SK-N-MC (cell line): ENCODE results near the gene DOCK9.

Experiments used
- EZH2 ChIP-seq: fragments of 200-600 bp; sonication (generic); IDR thresholded peaks from one replicate; pipeline ENCODE4 v1.6.1; 2017; ENCODE audit warnings: antibody characterized with exemption
- POLR2AphosphoS5 ChIP-seq: IDR thresholded peaks from 2 replicates; pipeline ENCODE4 v1.6.1; 2012; ENCODE audit warnings: mild to moderate bottlenecking, low read depth, low read length, borderline replicate concordance

GRCh38 chr13:98945863-98946605 lies 31.8 kb downstream of the DOCK9 start:
- TF ChIP-seq EZH2 (no peak), POLR2AphosphoS5 (no peak)
